Mucosa of stomach (tissue), 1 donor: ENCODE results near the gene ZNF688.

ENCODE experiments used
- H3K27me3 ChIP-seq: one replicate; pipeline ENCODE4 v1.7.0; 2013; ENCODE audit warnings: mild to moderate bottlenecking, low read length; ENCODE audit not compliant: control insufficient read depth, insufficient read depth
- H3K36me3 ChIP-seq: one replicate; pipeline ENCODE4 v1.7.0; 2013; ENCODE audit warnings: low read length; ENCODE audit not compliant: control insufficient read depth, insufficient read depth
- H3K4me1 ChIP-seq: one replicate; pipeline ENCODE4 v1.7.0; 2013; ENCODE audit warnings: mild to moderate bottlenecking, low read length; ENCODE audit not compliant: control insufficient read depth, insufficient read depth
- H3K4me3 ChIP-seq: one replicate; pipeline ENCODE4 v1.7.0; 2013; ENCODE audit warnings: low read length
- H3K9ac ChIP-seq: one replicate; pipeline ENCODE4 v1.7.0; 2013; ENCODE audit warnings: mild to moderate bottlenecking, low read length, moderate library complexity
- H3K9me3 ChIP-seq: one replicate; pipeline ENCODE4 v1.7.0; 2013; ENCODE audit warnings: mild to moderate bottlenecking, low read length, moderate library complexity; ENCODE audit not compliant: control insufficient read depth
- donor health status: Pancreatic carcinoma.

ZNF688 gene

DNA sequence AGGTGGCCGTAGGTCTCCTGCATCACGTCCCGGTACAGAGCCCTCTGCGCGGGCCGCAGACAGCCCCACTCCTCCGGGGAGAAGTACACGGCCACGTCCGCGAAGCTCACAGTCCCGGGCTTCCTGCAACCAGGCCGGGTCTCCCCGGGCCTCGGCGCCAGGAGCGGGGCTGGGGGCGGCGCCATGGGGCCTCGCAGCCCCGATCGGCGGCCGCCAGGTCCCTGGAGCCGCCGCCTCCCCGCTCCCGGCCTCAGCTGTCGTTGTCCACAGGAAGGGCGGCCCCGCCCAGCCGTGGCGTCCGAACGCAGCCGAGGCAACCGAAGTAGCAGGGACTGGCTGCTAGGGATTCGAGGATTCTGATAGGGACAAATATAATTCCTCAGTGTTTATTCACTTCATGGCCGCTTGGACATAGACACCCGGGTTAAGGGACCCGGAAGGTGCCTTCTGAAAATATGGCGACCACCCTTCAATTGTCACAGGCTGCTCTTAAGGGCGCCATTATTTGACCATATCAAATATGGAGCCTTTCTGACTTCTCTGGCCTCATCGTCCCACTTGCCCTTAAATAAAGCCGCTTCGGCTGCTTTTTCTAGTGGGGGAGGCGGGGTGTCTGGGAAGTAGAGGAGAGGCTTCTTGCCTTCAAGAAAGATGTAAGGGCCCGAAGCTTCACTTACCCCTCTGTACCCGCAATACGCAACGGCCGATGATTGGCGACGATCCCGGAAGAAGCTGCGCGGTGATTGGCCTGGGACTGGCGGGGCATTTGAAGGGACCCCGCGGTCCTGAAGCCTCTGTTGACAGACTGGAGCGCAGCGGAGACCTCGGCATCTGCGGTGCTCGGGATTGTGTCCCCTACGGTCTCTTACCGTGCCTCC is at the start of gene ZNF688:
TSS of gene ZNF688 (minus strand) at position 270 of the 878 bp plus-strand sequence. CDS start at position 185, 85 bp downstream.
- Histone ChIP-seq H3K9me3 (no peaks in the 10 kb centered on the region), H3K27me3 (no peaks in the 10 kb centered on the region), H3K9ac (peak within 1 kb of the TSS; percentile 95), H3K4me3 (peak within 1 kb of the TSS; percentile 79), H3K4me1 (peaks cover 16% of the 10 kb centered on the region), H3K36me3 (no peaks in the 10 kb centered on the region)

DNA sequence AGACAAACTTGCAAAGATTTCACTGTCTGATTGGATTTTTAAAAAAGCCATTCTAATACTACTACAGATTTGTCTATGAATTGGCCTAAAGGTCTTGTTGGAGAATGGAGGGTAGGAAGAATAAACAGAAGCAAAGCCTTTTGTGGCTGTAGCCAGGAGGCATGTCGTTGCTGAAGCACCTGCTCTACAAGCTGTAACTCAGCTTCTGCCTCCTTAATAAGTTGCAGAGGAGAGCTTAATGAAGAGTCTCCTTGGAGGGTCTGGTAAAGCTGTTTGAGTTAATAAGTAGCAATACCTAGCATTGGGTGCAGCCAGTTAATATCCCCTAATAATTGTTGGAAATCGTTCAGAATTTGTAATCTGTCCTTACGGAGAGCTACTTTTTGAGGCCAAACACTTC is 48.7 kb upstream of the ZNF688 start:
- Histone ChIP-seq H3K27me3 (no peaks in the 10 kb centered on the region), H3K4me1 (no peaks in the 10 kb centered on the region), H3K4me3 (no peak overlapping the region), H3K9me3 (no peaks in the 10 kb centered on the region), H3K36me3 (no peaks in the 10 kb centered on the region), H3K9ac (no peak overlapping the region)

DNA sequence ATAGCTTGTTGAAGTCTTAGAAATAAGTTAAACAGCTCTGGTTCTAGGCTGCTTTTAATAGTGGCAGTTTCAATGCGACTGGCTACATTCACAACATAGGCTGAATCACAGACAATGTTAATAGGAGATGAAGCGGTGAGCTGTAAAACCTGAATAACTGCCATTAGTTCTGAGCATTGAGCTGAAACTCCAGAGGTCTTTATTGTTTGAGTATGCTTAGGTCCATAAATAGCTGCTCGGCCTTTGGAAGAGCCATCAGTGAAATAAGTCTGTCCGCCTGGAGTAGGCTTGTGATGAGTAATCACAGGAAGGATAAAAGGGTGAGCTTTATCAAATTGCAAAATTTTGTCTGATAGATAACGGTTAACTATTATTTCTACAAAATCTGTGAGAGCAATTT is 48.1 kb upstream of the ZNF688 start:
- Histone ChIP-seq H3K4me1 (no peaks in the 10 kb centered on the region), H3K36me3 (no peaks in the 10 kb centered on the region), H3K27me3 (no peaks in the 10 kb centered on the region), H3K9me3 (no peaks in the 10 kb centered on the region), H3K9ac (no peak overlapping the region), H3K4me3 (no peak overlapping the region)

DNA sequence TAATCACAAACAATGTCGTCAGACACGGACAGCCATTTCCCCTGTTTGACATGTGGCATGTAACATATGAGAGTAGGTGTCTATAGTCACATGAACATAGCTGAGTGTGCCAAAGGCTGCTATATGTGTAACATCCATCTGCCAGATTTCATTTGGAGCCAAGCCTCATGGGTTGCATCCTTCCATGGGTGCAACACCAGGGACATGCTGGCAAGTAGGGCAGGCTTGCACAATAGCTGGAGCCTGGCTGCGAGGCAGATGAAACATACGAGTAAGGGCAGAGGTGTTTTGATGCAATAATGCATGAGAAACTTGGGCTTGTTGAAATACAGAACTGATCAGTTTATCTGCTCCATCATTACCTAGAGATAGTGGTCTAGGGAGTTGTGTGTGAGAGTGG is 47.7 kb upstream of the ZNF688 start:
- no peaks in the 10 kb centered on the region for H3K36me3 ChIP-seq
- H3K27me3 ChIP-seq, result no peaks in the 10 kb centered on the region
- no peak overlapping the region for H3K4me3 ChIP-seq
- no peak overlapping the region for H3K9ac ChIP-seq
- no peaks in the 10 kb centered on the region for H3K4me1 ChIP-seq
- H3K9me3 ChIP-seq, result no peaks in the 10 kb centered on the region

DNA sequence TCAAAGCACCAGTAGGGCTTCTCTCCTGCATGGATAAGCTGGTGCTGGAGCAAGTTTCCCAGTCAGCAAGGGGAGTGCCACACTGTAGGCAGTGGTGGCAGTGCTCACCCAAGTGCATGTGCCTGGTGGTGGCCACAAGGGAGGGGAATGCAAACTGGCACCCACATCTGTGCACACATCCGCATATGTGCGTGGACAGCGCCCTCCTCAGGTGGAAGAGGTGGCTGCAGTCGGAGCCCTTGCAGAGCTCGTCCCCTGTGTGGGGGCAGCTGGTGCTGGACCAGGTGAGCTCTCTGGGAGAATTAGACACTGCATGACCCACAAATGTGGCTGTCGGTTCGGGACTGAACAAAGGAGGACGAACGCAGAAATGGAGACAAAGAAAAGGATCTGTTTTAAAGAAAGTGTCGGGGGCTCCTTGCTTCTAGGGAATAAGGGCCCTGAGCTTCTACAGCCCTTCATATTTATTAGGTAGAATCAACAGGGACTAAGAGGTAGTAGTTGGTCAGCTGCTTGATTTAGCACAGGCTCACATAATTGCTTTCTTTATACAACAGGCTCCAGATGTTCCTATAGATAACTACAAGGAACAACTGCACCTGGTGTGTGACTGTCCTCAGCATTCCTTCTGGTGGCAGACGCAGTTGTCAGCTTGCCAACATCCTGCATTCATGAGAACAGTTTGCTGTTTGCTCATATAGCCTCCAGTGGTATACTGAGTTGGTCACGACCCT is 44.0 kb upstream of the ZNF688 start:
- Histone ChIP-seq H3K9ac (no peak overlapping the region), H3K27me3 (no peaks in the 10 kb centered on the region), H3K9me3 (no peaks in the 10 kb centered on the region), H3K36me3 (no peaks in the 10 kb centered on the region), H3K4me3 (no peak overlapping the region), H3K4me1 (peaks cover under 1% of the 10 kb centered on the region)

DNA sequence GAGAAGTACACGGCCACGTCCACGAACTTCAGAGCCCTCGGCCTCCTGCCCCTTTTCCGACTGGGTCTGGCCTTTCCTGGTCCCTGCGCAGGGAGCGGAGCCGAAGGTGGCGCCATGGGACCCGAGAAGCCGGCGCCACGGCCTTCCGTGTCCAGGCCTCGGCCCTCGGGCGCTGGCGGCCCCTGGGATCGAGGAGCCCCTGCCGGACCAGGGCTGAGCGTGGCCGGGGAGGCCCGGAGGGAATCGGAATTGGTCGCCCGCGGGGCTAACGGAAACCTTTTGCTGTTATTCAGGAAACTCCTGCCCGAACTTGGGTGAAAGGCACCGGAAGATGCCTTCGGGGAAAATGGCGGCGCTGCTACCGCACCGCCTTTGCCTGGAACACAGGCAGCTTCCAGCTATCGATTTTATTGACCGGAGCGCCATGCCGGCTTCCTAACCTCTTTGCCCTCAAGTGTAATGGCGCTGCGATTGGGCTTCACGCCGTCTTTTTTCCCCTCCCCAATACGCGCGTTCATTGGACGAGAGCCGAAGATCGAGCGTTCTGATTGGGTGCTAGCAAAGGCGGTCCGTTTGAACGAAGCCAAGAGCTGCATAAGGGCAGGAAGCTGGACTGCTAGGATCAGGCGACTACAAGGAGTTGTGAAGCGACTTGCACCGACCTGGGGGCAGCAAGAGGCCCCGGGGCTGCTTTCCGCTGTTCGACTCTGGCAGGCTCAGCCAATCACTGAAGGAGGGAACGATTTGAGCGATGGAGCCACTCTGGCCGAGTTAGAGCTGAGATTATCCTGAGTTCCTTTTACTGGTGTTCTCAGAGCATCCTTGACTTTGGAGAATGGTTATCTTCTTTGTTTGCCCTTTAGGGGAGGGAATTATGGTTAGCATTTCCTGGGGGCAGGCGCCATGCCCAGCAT is 38.7 kb upstream of the ZNF688 start, which contains the start of gene ZNF689:
TSS of gene ZNF689 (minus strand) at position 464 of the 914 bp plus-strand sequence. CDS start at position 116, 348 bp downstream.
- Histone ChIP-seq H3K9me3 (no peaks in the 10 kb centered on the region), H3K4me1 (peaks cover 3% of the 10 kb centered on the region), H3K4me3 (peak within 1 kb of the TSS; percentile 72), H3K36me3 (no peaks in the 10 kb centered on the region), H3K9ac (peak within 1 kb of the TSS; percentile 100), H3K27me3 (no peaks in the 10 kb centered on the region)

DNA sequence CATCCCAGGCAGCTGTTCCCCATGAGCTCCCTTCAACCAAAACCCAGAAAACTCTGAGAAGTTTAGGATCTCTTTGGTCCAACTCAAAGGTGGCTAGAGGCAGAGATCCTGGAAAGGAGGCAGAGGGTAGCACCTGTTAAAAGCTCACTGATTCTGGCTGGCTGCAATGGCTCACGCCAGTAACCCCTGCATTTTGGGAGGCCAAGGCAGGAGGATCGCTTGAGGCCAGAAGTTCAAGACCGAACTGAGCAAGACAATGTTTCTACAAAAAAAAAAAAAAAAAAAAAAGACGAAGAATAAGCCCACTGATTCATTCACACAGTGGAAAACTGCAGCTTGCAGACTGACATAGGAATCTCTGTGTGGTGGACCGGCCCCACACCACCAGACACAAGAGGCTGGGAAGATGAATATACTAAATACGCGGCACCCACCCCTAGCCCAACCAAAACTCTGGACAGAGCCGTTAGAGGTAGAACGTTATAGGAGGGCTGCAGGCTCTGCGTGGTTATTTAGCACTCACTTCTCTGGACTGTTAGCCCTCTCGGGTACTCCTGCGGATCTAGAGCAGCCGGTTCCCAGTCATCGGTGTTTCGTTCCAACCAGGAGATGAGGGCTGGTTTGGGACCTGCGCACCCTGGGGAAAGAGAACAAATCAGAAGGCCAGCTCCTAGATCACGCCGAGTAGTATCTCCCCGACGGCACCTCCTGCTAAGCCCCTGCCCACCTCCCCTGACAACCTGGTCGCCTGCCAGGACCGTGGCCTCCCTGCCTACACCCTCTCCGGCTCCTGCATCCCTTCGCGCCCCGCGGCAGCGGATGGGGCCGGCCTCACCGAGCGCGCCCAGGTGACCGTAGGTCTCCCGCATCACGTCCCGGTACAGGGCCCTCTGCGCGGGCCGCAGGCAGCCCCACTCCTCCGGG is 37.8 kb upstream of the ZNF688 start:
- Histone ChIP-seq H3K9me3 (no peaks in the 10 kb centered on the region), H3K27me3 (no peaks in the 10 kb centered on the region), H3K4me1 (peaks cover 3% of the 10 kb centered on the region), H3K9ac (peak overlapping the region; percentile 100), H3K4me3 (peak overlapping the region; percentile 72), H3K36me3 (no peaks in the 10 kb centered on the region)

DNA sequence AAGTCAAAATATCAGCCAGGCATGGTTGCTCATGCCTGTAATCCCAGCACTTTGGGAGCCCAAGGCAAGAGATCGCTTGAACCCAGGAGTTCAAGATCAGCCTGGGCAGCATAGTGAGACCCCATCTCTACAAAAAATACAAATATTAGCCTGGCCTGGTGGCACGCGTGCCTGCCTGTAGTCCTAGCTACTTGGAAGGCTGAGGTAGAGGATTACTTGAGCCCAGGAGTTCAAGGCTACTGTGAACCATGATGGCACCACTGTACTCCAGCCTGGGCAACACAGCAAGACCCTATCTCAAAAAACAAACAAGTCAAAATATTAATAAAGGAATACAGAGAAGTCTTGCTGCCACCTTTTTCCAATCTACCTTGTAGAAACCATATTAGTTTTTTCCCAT is 34.5 kb upstream of the ZNF688 start:
- Histone ChIP-seq H3K4me3 (no peak overlapping the region), H3K9ac (no peak overlapping the region), H3K27me3 (no peaks in the 10 kb centered on the region), H3K4me1 (peaks cover 3% of the 10 kb centered on the region), H3K36me3 (no peaks in the 10 kb centered on the region), H3K9me3 (no peaks in the 10 kb centered on the region)

DNA sequence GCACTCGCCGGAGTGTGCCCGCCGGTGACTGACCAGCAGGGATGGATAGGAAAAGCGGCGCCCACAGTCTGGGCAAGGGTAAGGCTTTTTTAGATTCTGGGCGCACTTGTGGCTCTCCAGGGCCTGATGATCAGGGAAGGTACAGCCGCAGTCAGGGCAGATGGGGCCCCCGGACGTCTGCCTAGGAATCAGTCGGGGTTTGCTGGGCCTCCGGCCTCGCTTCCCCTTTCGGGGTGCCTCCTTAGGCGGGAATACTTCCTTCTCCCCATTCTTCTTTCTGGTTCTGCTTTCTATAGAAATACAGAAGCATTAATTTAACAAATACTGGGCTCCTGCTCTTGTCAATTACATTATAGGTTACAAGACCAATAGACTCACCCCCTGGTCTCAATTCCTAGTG is 33.6 kb upstream of the ZNF688 start:
- H3K9me3 ChIP-seq, result no peaks in the 10 kb centered on the region
- H3K4me1 ChIP-seq, result no peaks in the 10 kb centered on the region
- no peaks in the 10 kb centered on the region for H3K27me3 ChIP-seq
- no peak overlapping the region for H3K4me3 ChIP-seq
- H3K9ac ChIP-seq, result no peak overlapping the region
- H3K36me3 ChIP-seq, result no peaks in the 10 kb centered on the region

DNA sequence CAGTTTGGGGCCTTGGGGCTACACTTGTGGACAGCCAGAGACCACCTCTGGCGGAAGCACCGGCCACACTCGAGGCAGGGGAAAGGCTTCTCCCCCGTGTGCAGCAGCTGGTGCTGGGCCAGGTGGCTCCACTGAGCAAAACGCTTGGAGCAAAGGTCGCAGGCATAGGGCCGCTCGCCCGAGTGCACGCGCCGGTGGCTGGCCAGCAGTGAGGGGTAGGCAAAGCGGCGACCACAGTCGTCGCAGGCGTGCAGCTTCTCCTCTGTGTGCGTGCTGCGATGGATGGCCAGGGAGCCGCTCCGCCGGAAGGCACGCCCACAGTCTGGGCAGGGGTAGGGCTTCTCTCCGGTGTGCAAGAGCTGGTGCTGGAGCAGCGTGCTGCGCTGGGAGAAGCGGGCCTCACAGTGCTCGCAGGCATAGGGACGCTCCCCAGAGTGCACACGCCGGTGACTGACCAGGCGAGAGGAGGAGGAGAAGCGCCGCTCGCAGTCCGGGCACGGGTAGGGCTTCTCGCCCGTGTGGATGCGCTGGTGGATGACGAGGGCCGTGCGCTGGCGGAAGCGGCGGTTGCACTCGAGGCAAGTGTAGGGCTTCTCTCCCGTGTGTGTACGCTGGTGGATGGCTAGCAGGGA is 32.9 kb upstream of the ZNF688 start:
- no peak overlapping the region for H3K9ac ChIP-seq
- no peaks in the 10 kb centered on the region for H3K9me3 ChIP-seq
- no peaks in the 10 kb centered on the region for H3K36me3 ChIP-seq
- H3K4me3 ChIP-seq, result no peak overlapping the region
- no peaks in the 10 kb centered on the region for H3K4me1 ChIP-seq
- H3K27me3 ChIP-seq, result no peaks in the 10 kb centered on the region
